ENCODE measurements around the gene TMBIM1.

Gene TMBIM1

DNA sequence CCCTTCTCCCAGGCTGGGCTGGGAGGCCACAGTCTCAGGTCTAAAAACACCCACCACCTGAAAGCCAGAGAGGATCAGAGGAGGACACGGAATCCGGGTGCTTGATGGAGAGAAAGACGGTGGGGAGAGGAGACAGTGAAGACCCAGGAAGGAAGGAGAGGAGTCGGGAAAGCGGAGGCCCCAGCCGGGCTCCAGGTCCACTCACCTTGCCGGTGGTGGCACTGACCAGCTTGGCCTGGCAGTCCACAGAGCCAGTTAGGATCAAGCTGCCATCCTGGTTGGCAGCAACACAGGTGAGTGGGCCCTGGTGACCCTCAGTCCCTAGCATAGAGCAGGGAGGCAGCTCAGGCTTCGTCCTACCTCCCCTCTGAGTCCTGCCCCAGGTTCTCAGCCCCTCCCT lies 26.7 kb downstream of the TMBIM1 start:
- Mint-ChIP-seq H3K27ac (no peak overlapping the region), H3K4me1 (ENCODE audit: low read depth) (peaks cover 16% of the 10 kb centered on the region), H3K36me3 (ENCODE audit: low read depth) (peaks cover 18% of the 10 kb centered on the region), H3K4me3 (no peak overlapping the region), H3K27me3 (ENCODE audit: low read depth) (no peaks in the 10 kb centered on the region), H3K9me3 (no peaks in the 10 kb centered on the region)
- no peak for DNase-seq (ENCODE audit: low spot score)

DNA sequence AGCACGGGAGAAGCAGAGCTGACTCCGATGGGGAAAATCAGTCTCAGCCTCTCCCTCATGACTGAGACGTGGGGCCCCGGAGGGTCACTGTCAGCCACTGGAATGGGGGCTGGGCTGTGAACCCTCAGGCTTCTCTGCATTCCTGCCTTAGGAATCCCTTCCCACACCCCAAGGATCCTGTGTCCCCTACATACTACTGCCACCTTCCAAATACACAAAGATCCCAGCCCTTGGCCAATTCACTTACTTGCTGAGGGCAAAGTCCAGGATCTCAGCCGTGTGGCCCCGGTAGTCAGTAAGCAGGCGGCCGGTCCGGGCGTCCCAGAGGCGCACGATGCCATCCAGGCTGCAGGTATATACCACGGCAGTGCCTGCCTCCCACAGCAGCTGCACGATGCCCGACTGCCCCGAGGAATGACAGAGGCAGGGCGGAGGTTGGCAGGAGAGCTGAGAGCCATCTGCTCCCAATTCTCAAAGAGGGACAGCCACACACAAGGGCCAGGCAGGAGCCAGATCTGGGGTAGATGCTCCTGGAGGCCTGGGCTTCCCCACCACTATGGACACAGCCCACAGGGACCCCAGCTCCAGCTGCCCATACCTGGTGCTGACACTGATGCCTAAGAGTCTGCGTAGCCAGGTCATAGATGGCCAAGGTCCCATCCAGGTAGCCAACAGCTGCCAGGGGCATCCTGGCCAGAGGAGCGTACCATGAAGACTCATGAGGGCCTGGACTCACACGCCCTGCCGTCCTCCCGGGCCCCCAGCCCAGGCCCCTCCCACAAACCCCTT lies 27.3 kb downstream of the TMBIM1 start:
- H3K4me3 Mint-ChIP-seq: no peak overlapping the region
- H3K27ac Mint-ChIP-seq: no peak overlapping the region
- no peaks in the 10 kb centered on the region for H3K9me3 Mint-ChIP-seq
- H3K27me3 Mint-ChIP-seq (ENCODE audit: low read depth): no peaks in the 10 kb centered on the region
- peaks cover 18% of the 10 kb centered on the region for H3K36me3 Mint-ChIP-seq (ENCODE audit: low read depth)
- H3K4me1 Mint-ChIP-seq (ENCODE audit: low read depth): peaks cover 16% of the 10 kb centered on the region
- DNase-seq (ENCODE audit: low spot score): no peak

DNA sequence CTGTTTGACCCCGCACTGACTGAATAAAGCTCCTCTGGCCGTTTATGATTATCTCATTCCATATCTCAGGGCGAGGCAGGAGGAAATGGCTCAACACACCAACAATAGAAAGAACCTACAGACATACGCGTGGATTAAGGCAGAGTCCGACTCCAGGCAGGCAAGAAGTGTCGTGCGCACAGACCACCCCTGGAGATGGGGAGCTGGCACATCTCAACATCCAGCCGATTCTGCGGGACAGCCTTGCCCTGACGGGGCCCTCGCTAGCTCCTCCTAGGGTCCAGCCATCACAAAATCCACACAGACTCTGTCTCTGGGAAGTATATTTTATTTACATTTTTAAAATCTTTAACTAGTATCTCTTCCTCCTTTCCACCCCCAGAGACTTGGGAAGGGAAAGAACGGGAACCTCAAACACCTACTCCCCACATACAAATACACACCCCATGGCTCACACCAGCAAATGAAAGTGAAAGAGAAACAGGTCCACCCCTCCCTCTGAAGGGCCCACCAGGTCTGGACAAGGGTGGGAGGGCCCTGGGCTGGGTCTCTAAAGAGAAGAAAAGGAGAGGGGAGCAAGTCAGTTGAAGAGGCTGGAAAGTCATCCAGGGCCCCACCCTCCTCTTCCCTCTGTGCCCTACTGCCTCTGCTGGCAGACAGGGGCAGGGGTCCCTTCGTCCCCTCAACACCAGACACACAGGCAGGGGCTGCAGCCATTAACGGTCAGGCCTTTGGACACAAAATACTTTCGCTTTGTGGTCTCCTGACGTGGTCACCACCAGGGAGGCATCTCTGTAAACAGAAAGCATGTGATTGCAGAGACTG lies 28.3 kb downstream of the TMBIM1 start:
- peaks cover 12% of the 10 kb centered on the region for H3K4me1 Mint-ChIP-seq (ENCODE audit: low read depth)
- H3K27me3 Mint-ChIP-seq (ENCODE audit: low read depth): no peaks in the 10 kb centered on the region
- H3K4me3 Mint-ChIP-seq: no peak overlapping the region
- no peaks in the 10 kb centered on the region for H3K9me3 Mint-ChIP-seq
- peak overlapping the region; percentile 70 for H3K27ac Mint-ChIP-seq
- H3K36me3 Mint-ChIP-seq (ENCODE audit: low read depth): peaks cover 11% of the 10 kb centered on the region
- no peak for DNase-seq (ENCODE audit: low spot score)

DNA sequence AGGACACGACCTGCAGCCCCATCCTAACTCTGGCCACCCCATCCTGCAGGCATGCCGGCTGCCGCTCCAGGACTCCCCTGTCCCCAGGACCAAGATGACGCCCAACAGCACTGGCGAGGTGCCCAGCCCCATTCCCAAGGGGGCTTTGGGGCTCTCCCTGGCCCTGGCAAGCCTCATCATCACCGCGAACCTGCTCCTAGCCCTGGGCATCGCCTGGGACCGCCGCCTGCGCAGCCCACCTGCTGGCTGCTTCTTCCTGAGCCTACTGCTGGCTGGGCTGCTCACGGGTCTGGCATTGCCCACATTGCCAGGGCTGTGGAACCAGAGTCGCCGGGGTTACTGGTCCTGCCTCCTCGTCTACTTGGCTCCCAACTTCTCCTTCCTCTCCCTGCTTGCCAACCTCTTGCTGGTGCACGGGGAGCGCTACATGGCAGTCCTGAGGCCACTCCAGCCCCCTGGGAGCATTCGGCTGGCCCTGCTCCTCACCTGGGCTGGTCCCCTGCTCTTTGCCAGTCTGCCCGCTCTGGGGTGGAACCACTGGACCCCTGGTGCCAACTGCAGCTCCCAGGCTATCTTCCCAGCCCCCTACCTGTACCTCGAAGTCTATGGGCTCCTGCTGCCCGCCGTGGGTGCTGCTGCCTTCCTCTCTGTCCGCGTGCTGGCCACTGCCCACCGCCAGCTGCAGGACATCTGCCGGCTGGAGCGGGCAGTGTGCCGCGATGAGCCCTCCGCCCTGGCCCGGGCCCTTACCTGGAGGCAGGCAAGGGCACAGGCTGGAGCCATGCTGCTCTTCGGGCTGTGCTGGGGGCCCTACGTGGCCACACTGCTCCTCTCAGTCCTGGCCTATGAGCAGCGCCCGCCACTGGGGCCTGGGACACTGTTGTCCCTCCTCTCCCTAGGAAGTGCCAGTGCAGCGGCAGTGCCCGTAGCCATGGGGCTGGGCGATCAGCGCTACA lies 29.4 kb downstream of the TMBIM1 start:
- H3K27me3 Mint-ChIP-seq (ENCODE audit: low read depth): no peaks in the 10 kb centered on the region
- H3K4me1 Mint-ChIP-seq (ENCODE audit: low read depth): peaks cover 11% of the 10 kb centered on the region
- peaks cover 11% of the 10 kb centered on the region for H3K36me3 Mint-ChIP-seq (ENCODE audit: low read depth)
- no peak for DNase-seq (ENCODE audit: low spot score)
- no peaks in the 10 kb centered on the region for H3K9me3 Mint-ChIP-seq
- H3K27ac Mint-ChIP-seq: no peak overlapping the region
- no peak overlapping the region for H3K4me3 Mint-ChIP-seq

DNA sequence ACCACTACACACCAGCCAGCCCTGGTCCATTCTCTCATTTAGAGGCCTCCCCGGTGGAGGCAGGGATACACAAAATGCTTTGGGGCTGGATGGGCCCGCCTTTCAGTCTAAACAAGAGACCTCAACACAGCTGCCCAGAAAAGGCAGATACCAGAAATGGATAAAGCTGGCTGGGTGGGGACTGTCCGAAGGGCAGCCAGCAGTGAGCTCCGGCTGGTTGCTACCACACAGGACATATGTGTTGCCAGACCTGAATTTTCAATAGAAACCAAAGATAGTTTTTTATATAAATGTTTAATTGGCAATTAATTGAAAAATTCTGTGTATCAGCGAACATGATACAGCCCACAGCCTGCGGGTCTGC lies 30.1 kb downstream of the TMBIM1 start:
- Mint-ChIP-seq H3K4me3 (no peak overlapping the region), H3K27me3 (ENCODE audit: low read depth) (no peaks in the 10 kb centered on the region), H3K4me1 (ENCODE audit: low read depth) (peaks cover 14% of the 10 kb centered on the region), H3K36me3 (ENCODE audit: low read depth) (peaks cover 12% of the 10 kb centered on the region), H3K27ac (no peak overlapping the region), H3K9me3 (no peaks in the 10 kb centered on the region)
- no peak for DNase-seq (ENCODE audit: low spot score)

DNA sequence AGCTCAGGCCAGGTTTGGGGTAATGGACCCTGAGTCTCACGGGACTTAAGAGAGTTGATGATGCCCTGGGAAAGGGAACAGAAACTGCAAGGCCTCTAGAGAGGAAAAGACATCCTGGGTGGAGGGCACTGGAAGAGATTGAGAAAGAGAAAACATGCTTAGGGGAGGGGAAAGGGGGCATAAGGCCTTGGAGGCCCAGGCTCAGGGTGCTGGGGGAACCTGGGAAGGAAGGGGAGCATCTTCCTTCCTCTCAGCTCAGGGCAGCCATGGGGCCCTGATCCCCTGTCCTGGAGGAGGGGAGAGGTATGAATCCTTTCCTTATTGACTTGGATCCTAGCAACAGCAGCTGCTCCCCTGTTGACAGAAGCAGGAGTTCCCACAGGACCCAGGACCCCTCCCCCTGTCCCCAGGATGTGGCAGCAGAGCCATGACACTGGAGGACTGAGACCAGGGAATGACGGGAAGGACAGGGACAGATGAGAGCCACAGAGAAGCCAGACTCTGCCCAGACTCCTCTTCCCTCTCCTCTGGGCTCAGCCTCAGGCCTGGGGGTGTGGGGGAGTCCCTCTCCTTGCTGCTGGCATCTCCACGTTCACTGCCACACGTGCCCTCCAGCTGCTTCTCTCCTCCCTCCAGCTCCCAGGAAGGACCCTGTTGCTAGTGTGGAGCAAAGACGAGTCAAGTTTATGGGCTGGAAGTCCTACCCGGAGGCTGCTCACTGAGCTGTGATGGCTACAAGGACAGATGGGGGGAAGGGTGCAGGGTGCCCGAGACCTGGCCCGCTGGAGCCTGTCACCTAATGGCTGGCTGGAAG lies 30.7 kb downstream of the TMBIM1 start:
- no peak for DNase-seq (ENCODE audit: low spot score)
- Mint-ChIP-seq H3K4me3 (no peak overlapping the region), H3K27ac (no peak overlapping the region), H3K36me3 (ENCODE audit: low read depth) (peaks cover 12% of the 10 kb centered on the region), H3K4me1 (ENCODE audit: low read depth) (peaks cover 15% of the 10 kb centered on the region), H3K27me3 (ENCODE audit: low read depth) (no peaks in the 10 kb centered on the region), H3K9me3 (no peaks in the 10 kb centered on the region)

DNA sequence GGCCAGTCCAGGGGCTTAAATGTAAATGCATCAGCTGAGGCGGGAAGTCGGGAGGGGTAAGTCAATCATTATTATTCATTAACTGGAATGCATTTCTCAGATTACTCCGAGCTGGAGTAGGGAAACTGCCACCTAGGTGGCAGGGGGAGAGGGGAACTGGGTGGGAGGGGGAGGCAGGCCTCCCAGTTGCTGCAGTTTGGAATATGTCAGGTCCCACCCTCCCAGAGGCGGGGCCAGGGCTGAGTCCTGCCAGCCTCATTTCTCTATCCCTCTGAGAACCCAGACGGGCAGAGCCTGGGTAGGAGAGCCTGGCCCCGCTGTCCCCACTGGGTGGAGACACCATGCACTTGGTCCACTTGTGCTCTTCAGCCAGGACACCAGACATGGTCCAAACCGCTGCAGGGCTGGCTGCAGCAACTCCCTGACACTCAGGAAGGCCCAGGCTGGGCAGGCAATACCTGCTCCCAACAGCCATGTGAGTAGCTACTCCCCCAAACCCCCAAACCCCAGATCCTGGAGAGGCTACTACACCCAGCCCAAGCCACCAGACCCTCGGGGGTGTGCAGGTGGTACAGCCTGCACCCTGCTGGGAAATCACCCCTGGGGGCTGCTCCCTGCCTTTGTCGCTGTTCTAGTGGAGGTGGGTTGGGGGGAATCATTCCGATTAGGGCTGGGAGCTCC lies 31.4 kb downstream of the TMBIM1 start, which contains the start of gene GPBAR1:
Gene GPBAR1, plus strand, starts transcription at position 274 of the 681 bp plus-strand sequence. CDS start 1,710 bp downstream, outside the sequence.
- Mint-ChIP-seq H3K9me3 (no peaks in the 10 kb centered on the region), H3K4me3 (no peak within 1 kb of the TSS), H3K27ac (peak within 1 kb of the TSS; percentile 34), H3K27me3 (ENCODE audit: low read depth) (no peaks in the 10 kb centered on the region), H3K4me1 (ENCODE audit: low read depth) (peaks cover 16% of the 10 kb centered on the region), H3K36me3 (ENCODE audit: low read depth) (peaks cover 15% of the 10 kb centered on the region)
- DNase-seq (ENCODE audit: low spot score): no peak

DNA sequence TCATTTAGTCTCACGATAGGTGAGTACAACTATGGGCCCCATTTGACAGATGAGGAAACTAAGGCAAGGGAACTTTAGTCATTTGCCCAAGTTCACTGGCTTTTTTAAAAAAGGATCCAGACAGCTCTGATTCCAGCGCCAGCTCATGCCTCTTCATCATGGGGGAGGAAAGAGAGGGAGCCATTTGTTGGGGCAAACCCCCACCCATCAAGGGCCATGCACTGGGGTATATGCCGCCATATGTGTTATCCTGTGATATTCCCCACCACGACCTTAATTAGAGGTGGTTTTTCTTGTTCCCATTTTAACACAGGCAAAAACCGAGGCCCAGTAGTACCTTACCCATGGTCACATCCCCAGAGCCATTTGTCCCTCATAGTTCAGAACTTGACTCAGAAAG lies 32.1 kb downstream of the TMBIM1 start:
- peak overlapping the region; percentile 34 for H3K27ac Mint-ChIP-seq
- DNase-seq (ENCODE audit: low spot score): no peak
- peaks cover 18% of the 10 kb centered on the region for H3K36me3 Mint-ChIP-seq (ENCODE audit: low read depth)
- H3K4me1 Mint-ChIP-seq (ENCODE audit: low read depth): peaks cover 17% of the 10 kb centered on the region
- no peaks in the 10 kb centered on the region for H3K9me3 Mint-ChIP-seq
- no peaks in the 10 kb centered on the region for H3K27me3 Mint-ChIP-seq (ENCODE audit: low read depth)
- no peak overlapping the region for H3K4me3 Mint-ChIP-seq

DNA sequence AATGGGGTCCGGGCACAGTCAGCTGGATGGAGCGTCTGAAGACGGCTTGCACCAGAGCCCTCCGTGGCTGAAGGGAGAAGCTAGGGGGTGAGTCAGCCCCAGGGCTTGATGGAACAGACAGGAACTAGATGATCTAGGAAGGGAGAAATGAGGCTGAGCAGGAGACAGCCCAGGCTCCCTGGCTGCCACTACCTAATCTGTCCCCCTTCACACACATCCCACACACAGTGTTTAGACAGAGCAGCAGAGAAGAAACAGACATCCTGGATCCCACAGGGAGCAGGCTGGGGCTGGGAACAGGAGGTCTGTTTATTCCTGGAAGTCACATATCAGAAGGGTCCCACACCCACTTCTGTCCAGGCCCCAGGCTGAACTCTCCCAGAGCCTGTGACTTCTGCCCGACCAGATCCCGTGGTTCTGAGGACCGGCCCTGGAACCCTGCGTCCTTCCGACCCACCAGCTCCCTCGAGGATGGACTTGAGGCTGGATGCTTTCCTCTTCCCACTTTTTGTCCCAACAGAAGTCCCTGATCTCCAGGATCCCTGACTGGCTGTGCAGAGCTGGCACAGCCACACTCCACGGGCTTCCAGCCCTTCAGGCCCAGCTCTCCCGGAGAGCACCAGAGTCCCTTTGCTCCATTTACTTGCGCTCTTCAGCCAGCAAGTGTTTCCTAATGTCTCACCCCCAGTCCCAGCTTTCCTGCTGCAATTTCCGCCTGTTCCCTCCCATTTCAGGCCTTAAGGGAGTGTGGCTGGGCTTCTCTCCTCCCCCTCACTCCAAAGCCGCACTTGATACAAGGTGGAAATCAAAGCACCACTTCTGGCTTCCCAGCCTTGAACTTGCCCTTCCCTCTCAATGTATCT lies 33.0 kb downstream of the TMBIM1 start:
- no peak for DNase-seq (ENCODE audit: low spot score)
- no peaks in the 10 kb centered on the region for H3K27me3 Mint-ChIP-seq (ENCODE audit: low read depth)
- peaks cover 17% of the 10 kb centered on the region for H3K4me1 Mint-ChIP-seq (ENCODE audit: low read depth)
- H3K36me3 Mint-ChIP-seq (ENCODE audit: low read depth): peaks cover 23% of the 10 kb centered on the region
- no peaks in the 10 kb centered on the region for H3K9me3 Mint-ChIP-seq
- peak overlapping the region; percentile 45 for H3K27ac Mint-ChIP-seq
- no peak overlapping the region for H3K4me3 Mint-ChIP-seq

DNA sequence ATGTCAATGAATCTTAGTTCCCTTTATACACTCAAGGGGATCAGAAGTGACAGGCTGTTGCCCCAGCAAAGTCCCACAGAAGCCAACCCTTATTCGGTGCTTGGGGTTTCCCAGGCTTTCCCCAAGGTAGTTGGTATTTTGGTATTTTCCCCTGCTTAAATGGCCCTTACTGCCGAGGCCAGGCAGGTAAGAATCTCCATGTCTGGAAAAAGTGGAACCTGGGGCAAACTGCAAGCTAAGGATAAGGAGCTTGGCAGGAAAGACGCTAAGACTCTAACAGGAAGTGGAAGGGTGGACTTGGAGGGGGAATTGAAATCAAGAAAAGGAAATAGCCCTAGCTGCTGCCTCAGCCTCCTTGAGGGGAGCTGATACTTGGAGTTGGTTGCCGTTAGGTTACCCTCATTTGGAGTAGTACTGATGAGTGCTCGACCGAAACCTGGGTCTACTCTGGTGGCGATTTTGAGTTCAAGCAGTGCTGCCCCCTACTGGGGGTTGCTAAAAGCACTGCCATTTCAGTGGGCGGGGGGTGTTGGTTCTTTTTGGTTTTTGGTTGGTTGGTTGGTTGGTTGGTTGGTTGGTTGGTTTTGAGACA lies 34.8 kb downstream of the TMBIM1 start:
- peaks cover 36% of the 10 kb centered on the region for H3K36me3 Mint-ChIP-seq (ENCODE audit: low read depth)
- H3K9me3 Mint-ChIP-seq: no peaks in the 10 kb centered on the region
- DNase-seq (ENCODE audit: low spot score): peak; percentile 57
- H3K27ac Mint-ChIP-seq: peak overlapping the region; percentile 90
- peaks cover 13% of the 10 kb centered on the region for H3K4me1 Mint-ChIP-seq (ENCODE audit: low read depth)
- no peaks in the 10 kb centered on the region for H3K27me3 Mint-ChIP-seq (ENCODE audit: low read depth)
- H3K4me3 Mint-ChIP-seq: peak overlapping the region; percentile 43

DNA sequence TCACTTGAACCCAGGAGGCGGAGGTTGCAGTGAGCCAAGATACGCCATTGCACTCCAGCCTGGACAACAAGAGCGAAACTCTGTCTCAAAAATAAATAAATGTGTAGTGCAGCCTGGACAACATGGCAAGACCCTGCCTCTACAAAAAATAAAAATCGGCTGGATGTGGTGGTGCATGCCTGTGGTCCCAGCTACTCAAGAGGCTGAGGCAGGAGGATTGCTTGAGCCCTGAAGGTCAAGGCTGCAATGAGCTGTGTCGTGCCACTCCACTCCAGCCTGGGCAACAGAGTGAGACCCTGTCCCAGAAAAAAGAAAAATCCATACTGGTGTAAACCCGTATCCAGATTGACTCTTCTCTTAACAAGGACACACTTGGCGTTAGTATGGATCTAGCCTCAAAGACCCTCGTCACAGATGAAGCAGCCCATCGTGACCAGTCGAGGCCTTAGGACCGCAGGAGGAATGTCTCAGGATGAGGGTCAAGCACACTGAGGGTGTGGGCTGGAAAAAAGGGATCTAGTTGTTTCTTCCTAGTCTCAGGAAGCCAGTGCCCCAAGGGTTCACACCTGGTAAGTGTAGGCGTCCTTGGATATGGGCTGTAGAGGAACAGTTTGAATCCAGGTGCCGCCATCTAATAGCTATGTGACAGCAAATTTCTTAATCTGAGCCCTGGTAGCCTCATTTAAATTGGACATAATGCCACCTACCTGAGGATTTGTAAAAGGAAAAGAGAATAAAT lies 35.5 kb downstream of the TMBIM1 start:
- Mint-ChIP-seq H3K27me3 (ENCODE audit: low read depth) (no peaks in the 10 kb centered on the region), H3K4me3 (no peak overlapping the region), H3K36me3 (ENCODE audit: low read depth) (peaks cover 43% of the 10 kb centered on the region), H3K4me1 (ENCODE audit: low read depth) (peaks cover 13% of the 10 kb centered on the region), H3K9me3 (no peaks in the 10 kb centered on the region), H3K27ac (peak overlapping the region; percentile 90)
- no peak for DNase-seq (ENCODE audit: low spot score)
